ENCODE data around the gene PFKFB2. TPM values are rescaled to one million over a fixed set of nuclear protein-coding genes. Genes with fewer than 3 reads are reported as not detected.

Gene PFKFB2
- total RNA-seq, 1 experiment from 2014 or later = 16.8 TPM

DNA sequence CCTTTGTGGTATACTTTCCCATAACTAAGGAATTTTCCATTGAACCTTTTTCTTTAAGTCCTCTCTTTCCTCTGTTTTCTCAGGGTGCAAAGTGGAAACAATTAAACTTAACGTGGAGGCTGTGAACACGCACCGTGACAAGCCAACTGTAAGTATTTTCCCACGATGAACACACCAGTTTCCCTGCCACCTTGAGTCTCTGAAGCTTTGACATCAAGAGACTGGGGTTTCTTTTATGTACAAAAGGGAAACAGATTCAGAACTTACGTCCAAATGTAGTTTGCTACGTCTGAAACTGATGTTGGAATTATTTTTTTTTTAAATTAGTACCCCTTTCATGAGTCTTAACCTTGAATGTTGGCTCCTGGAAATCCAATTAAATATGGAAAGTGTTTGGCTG is 18.4 kb downstream of the PFKFB2 start:
- ChIA-PET POLR2A (interaction anchor here (0.5 kb wide), 1 partner anchor 31 kb away, joined by 3 read pairs; no protein-coding TSS in a partner anchor), CTCF (no interaction called here)
- ATAC-seq (no peak), DNase-seq (ENCODE audit: low spot score) (no peak)
- no peaks in the 10 kb centered on the region for H3K4me1 Mint-ChIP-seq
- no peak overlapping the region for H3K27ac Mint-ChIP-seq
- H3K9me3 Mint-ChIP-seq = no peaks in the 10 kb centered on the region
- H3K36me3 Mint-ChIP-seq = peaks cover 41% of the 10 kb centered on the region
- no peak overlapping the region for H3K4me3 Mint-ChIP-seq
- no peak for TF ChIP-seq TCF7 (CRISPR knock-in tag; IDR thresholded peaks at IDR 0.05; ENCODE audit: low read depth)
- TF ChIP-seq, protein P1, sequence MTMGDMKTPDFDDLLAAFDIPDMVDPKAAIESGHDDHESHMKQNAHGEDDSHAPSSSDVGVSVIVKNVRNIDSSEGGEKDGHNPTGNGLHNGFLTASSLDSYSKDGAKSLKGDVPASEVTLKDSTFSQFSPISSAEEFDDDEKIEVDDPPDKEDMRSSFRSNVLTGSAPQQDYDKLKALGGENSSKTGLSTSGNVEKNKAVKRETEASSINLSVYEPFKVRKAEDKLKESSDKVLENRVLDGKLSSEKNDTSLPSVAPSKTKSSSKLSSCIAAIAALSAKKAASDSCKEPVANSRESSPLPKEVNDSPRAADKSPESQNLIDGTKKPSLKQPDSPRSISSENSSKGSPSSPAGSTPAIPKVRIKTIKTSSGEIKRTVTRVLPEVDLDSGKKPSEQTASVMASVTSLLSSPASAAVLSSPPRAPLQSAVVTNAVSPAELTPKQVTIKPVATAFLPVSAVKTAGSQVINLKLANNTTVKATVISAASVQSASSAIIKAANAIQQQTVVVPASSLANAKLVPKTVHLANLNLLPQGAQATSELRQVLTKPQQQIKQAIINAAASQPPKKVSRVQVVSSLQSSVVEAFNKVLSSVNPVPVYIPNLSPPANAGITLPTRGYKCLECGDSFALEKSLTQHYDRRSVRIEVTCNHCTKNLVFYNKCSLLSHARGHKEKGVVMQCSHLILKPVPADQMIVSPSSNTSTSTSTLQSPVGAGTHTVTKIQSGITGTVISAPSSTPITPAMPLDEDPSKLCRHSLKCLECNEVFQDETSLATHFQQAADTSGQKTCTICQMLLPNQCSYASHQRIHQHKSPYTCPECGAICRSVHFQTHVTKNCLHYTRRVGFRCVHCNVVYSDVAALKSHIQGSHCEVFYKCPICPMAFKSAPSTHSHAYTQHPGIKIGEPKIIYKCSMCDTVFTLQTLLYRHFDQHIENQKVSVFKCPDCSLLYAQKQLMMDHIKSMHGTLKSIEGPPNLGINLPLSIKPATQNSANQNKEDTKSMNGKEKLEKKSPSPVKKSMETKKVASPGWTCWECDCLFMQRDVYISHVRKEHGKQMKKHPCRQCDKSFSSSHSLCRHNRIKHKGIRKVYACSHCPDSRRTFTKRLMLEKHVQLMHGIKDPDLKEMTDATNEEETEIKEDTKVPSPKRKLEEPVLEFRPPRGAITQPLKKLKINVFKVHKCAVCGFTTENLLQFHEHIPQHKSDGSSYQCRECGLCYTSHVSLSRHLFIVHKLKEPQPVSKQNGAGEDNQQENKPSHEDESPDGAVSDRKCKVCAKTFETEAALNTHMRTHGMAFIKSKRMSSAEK (CRISPR knock-in tag; IDR thresholded peaks at IDR 0.05; ENCODE audit: borderline replicate concordance) = no peak
- TF ChIP-seq GABPB1 (CRISPR knock-in tag; IDR thresholded peaks at IDR 0.05) = no peak
- no peak for TF ChIP-seq NR1H2 (CRISPR knock-in tag; IDR thresholded peaks at IDR 0.05)
- TF ChIP-seq ZNF671 (CRISPR knock-in tag; IDR thresholded peaks at IDR 0.05) = no peak
- TF ChIP-seq ZNF219 (CRISPR knock-in tag; IDR thresholded peaks at IDR 0.05; ENCODE audit: borderline replicate concordance) = no peak
- no peak for TF ChIP-seq JAZF1 (CRISPR knock-in tag; IDR thresholded peaks at IDR 0.05)
- no peak for TF ChIP-seq TEAD1 (CRISPR knock-in tag; IDR thresholded peaks at IDR 0.05)
- no peak for TF ChIP-seq ZNF263 (CRISPR knock-in tag; IDR thresholded peaks at IDR 0.05; ENCODE audit: low read depth)
- TF ChIP-seq, protein P2, sequence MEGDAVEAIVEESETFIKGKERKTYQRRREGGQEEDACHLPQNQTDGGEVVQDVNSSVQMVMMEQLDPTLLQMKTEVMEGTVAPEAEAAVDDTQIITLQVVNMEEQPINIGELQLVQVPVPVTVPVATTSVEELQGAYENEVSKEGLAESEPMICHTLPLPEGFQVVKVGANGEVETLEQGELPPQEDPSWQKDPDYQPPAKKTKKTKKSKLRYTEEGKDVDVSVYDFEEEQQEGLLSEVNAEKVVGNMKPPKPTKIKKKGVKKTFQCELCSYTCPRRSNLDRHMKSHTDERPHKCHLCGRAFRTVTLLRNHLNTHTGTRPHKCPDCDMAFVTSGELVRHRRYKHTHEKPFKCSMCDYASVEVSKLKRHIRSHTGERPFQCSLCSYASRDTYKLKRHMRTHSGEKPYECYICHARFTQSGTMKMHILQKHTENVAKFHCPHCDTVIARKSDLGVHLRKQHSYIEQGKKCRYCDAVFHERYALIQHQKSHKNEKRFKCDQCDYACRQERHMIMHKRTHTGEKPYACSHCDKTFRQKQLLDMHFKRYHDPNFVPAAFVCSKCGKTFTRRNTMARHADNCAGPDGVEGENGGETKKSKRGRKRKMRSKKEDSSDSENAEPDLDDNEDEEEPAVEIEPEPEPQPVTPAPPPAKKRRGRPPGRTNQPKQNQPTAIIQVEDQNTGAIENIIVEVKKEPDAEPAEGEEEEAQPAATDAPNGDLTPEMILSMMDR (IDR thresholded peaks at IDR 0.05) = no peak
- TF ChIP-seq, protein P3, sequence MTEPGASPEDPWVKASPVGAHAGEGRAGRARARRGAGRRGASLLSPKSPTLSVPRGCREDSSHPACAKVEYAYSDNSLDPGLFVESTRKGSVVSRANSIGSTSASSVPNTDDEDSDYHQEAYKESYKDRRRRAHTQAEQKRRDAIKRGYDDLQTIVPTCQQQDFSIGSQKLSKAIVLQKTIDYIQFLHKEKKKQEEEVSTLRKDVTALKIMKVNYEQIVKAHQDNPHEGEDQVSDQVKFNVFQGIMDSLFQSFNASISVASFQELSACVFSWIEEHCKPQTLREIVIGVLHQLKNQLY (CRISPR knock-in tag; IDR thresholded peaks at IDR 0.05) = no peak
- TF ChIP-seq, protein P4, sequence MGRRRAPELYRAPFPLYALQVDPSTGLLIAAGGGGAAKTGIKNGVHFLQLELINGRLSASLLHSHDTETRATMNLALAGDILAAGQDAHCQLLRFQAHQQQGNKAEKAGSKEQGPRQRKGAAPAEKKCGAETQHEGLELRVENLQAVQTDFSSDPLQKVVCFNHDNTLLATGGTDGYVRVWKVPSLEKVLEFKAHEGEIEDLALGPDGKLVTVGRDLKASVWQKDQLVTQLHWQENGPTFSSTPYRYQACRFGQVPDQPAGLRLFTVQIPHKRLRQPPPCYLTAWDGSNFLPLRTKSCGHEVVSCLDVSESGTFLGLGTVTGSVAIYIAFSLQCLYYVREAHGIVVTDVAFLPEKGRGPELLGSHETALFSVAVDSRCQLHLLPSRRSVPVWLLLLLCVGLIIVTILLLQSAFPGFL (CRISPR knock-in tag; IDR thresholded peaks at IDR 0.05; ENCODE audit: borderline replicate concordance) = no peak
- H3K27me3 Mint-ChIP-seq (ENCODE audit: low read depth) = no peaks in the 10 kb centered on the region

DNA sequence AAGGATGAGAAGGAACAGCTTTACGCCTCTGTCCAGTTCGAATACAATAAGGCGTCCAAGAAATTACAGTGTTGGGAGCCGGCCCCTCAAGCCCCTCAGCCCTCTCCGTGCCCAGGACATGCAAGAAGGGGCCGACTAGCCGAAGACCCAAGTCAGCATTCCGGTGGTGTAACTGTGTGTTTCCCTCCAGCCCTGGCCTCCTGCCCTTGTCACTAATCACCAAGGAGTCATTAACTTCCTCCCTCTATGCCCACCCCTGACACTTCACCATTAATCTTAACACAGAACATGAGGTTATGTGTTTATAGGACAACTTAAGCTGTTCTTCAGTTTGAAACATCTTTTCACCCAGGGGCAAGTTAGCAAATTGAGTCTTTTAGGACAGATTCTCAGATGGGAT is 19.2 kb downstream of the PFKFB2 start:
- Mint-ChIP-seq H3K9me3 (no peaks in the 10 kb centered on the region), H3K27me3 (ENCODE audit: low read depth) (no peaks in the 10 kb centered on the region), H3K4me1 (no peaks in the 10 kb centered on the region), H3K36me3 (peaks cover 38% of the 10 kb centered on the region), H3K4me3 (no peak overlapping the region), H3K27ac (no peak overlapping the region)
- ChIA-PET CTCF (no interaction called here), POLR2A (no interaction called here)
- ATAC-seq (no peak), DNase-seq (ENCODE audit: low spot score) (no peak)
- TF ChIP-seq, protein P2 (IDR thresholded peaks at IDR 0.05) = no peak
- TF ChIP-seq, protein P5, sequence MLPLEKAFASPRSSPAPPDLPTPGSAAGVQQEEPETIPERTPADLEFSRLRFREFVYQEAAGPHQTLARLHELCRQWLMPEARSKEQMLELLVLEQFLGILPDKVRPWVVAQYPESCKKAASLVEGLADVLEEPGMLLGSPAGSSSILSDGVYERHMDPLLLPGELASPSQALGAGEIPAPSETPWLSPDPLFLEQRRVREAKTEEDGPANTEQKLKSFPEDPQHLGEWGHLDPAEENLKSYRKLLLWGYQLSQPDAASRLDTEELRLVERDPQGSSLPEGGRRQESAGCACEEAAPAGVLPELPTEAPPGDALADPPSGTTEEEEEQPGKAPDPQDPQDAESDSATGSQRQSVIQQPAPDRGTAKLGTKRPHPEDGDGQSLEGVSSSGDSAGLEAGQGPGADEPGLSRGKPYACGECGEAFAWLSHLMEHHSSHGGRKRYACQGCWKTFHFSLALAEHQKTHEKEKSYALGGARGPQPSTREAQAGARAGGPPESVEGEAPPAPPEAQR (CRISPR knock-in tag; IDR thresholded peaks at IDR 0.05) = no peak
- TF ChIP-seq, protein P6, sequence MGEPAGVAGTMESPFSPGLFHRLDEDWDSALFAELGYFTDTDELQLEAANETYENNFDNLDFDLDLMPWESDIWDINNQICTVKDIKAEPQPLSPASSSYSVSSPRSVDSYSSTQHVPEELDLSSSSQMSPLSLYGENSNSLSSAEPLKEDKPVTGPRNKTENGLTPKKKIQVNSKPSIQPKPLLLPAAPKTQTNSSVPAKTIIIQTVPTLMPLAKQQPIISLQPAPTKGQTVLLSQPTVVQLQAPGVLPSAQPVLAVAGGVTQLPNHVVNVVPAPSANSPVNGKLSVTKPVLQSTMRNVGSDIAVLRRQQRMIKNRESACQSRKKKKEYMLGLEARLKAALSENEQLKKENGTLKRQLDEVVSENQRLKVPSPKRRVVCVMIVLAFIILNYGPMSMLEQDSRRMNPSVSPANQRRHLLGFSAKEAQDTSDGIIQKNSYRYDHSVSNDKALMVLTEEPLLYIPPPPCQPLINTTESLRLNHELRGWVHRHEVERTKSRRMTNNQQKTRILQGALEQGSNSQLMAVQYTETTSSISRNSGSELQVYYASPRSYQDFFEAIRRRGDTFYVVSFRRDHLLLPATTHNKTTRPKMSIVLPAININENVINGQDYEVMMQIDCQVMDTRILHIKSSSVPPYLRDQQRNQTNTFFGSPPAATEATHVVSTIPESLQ (CRISPR knock-in tag; IDR thresholded peaks at IDR 0.05) = no peak
- no peak for TF ChIP-seq FOXP1 (CRISPR knock-in tag; IDR thresholded peaks at IDR 0.05; ENCODE audit: borderline replicate concordance)
- TF ChIP-seq SMAD4 (CRISPR knock-in tag; IDR thresholded peaks at IDR 0.05) = no peak
- TF ChIP-seq ZNF396 (CRISPR knock-in tag; IDR thresholded peaks at IDR 0.05; ENCODE audit: borderline replicate concordance) = no peak
- TF ChIP-seq RELA (CRISPR knock-in tag; IDR thresholded peaks at IDR 0.05; ENCODE audit: borderline replicate concordance) = no peak
- TF ChIP-seq, protein P7, sequence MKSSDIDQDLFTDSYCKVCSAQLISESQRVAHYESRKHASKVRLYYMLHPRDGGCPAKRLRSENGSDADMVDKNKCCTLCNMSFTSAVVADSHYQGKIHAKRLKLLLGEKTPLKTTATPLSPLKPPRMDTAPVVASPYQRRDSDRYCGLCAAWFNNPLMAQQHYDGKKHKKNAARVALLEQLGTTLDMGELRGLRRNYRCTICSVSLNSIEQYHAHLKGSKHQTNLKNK (CRISPR knock-in tag; IDR thresholded peaks at IDR 0.05) = no peak
- TF ChIP-seq, protein P8, sequence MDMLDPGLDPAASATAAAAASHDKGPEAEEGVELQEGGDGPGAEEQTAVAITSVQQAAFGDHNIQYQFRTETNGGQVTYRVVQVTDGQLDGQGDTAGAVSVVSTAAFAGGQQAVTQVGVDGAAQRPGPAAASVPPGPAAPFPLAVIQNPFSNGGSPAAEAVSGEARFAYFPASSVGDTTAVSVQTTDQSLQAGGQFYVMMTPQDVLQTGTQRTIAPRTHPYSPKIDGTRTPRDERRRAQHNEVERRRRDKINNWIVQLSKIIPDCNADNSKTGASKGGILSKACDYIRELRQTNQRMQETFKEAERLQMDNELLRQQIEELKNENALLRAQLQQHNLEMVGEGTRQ (CRISPR knock-in tag; IDR thresholded peaks at IDR 0.05) = no peak

Measured in WTC11 (cell line).